CD14-positive monocyte (primary cell): ENCODE results near the gene TRIM27. TPM values are rescaled to one million over a fixed set of nuclear protein-coding genes. Genes with fewer than 3 reads are reported as not detected.

ENCODE experiments used
- DNase-seq, 3 donors: peaks; one replicate each; pipeline ENCODE4 v3.0.0-alpha.2; 2011 to 2022
- H2AFZ ChIP-seq: 2 replicates; pipeline ENCODE4 v1.6.0; 2012; ENCODE audit warnings: mild to moderate bottlenecking, low read depth, low read length, inconsistent platforms; ENCODE audit not compliant: insufficient read depth, poor library complexity, severe bottlenecking
- H3K27ac ChIP-seq, 2 donors: 1 replicate in 1 of 2; 2 replicates in 1 of 2; pipeline ENCODE4 v1.5.1; 2012 to 2013; ENCODE audit warnings: low read length in 2 of 2, control low read depth in 1 of 2, inconsistent platforms in 1 of 2, low read depth in 1 of 2, mild to moderate bottlenecking in 1 of 2
- H3K27me3 ChIP-seq, 2 donors: one replicate each; pipeline versions ENCODE4 v1.6.0 to v1.6.1; 2011 to 2013; ENCODE audit warnings: low read length in 2 of 2; ENCODE audit not compliant: control insufficient read depth in 2 of 2, insufficient read depth in 2 of 2
- H3K36me3 ChIP-seq, 2 donors: replicated peaks in 1 of 2; 1 replicate in 1 of 2; 2 replicates in 1 of 2; pipeline versions ENCODE4 v1.5.1 to v1.6.1; 2012 to 2013; ENCODE audit warnings: low read length in 2 of 2, control low read depth in 1 of 2, inconsistent platforms in 1 of 2, mild to moderate bottlenecking in 1 of 2; ENCODE audit not compliant: insufficient read depth in 2 of 2, control insufficient read depth in 1 of 2
- H3K4me1 ChIP-seq, 2 donors: 1 replicate in 1 of 2; 2 replicates in 1 of 2; pipeline versions ENCODE4 v1.5.1 to v1.6.1; 2012 to 2013; ENCODE audit warnings: low read length in 2 of 2, control low read depth in 1 of 2, inconsistent platforms in 1 of 2, mild to moderate bottlenecking in 1 of 2, moderate library complexity in 1 of 2; ENCODE audit not compliant: insufficient read depth in 2 of 2, control insufficient read depth in 1 of 2
- H3K4me2 ChIP-seq: replicated peaks from 2 replicates; pipeline ENCODE3; 2012; ENCODE audit warnings: low read length, moderate library complexity, mild to moderate bottlenecking; ENCODE audit not compliant: poor library complexity, severe bottlenecking; ENCODE audit errors: extremely low read depth
- H3K4me3 ChIP-seq, 3 experiments: fragments of 200-600 bp in 1 of 3; sonication (generic) in 1 of 3; replicated peaks in 1 of 3; 1 replicate in 2 of 3; 2 replicates in 1 of 3; pipeline ENCODE4 v1.5.1; 2011 to 2013; ENCODE audit warnings: low read length in 3 of 3, mild to moderate bottlenecking in 3 of 3, control low read depth in 2 of 3, low read depth in 2 of 3, inconsistent platforms in 1 of 3, moderate library complexity in 1 of 3
- H3K79me2 ChIP-seq: 2 replicates; pipeline ENCODE4 v1.6.0; 2012; ENCODE audit warnings: mild to moderate bottlenecking, control low read depth, inconsistent platforms, low read length, moderate library complexity; ENCODE audit not compliant: insufficient read depth
- H3K9ac ChIP-seq: 2 replicates; pipeline ENCODE4 v1.6.0; 2017; ENCODE audit warnings: low read length, mild to moderate bottlenecking; ENCODE audit not compliant: insufficient read depth, poor library complexity, severe bottlenecking
- H3K9me3 ChIP-seq, 2 donors: replicated peaks in 1 of 2; 1 replicate in 1 of 2; 2 replicates in 1 of 2; pipeline versions ENCODE4 v1.5.1 to v1.6.1; 2012 to 2013; ENCODE audit warnings: low read length in 2 of 2, control low read depth in 1 of 2; ENCODE audit not compliant: control insufficient read depth in 1 of 2, insufficient read depth in 1 of 2
- H4K20me1 ChIP-seq: 2 replicates; pipeline ENCODE4 v1.6.0; 2012; ENCODE audit warnings: mild to moderate bottlenecking, low read length, control low read depth, moderate library complexity; ENCODE audit not compliant: insufficient read depth
- H3K27ac Mint-ChIP-seq, 7 donors: one replicate each; pipeline ENCODE4 v1.8.0; 2020; ENCODE audit warnings: mild to moderate bottlenecking in 7 of 7, mixed read lengths in 7 of 7, moderate library complexity in 6 of 7, inconsistent platforms in 2 of 7
- H3K27me3 Mint-ChIP-seq, 3 donors: one replicate each; pipeline ENCODE4 v1.8.0; 2021 to 2022; ENCODE audit warnings: low read depth in 3 of 3, mild to moderate bottlenecking in 3 of 3, mixed read lengths in 3 of 3, moderate library complexity in 3 of 3, inconsistent platforms in 1 of 3
- H3K36me3 Mint-ChIP-seq, 2 donors: one replicate each; pipeline ENCODE4 v1.8.0; 2020; ENCODE audit warnings: mixed read lengths in 2 of 2, inconsistent platforms in 1 of 2, mild to moderate bottlenecking in 1 of 2
- H3K4me1 Mint-ChIP-seq: one replicate; pipeline ENCODE4 v1.8.0; 2020; ENCODE audit warnings: mild to moderate bottlenecking, mixed read lengths
- H3K4me3 Mint-ChIP-seq, 2 donors: one replicate each; pipeline ENCODE4 v1.8.0; 2020; ENCODE audit warnings: mild to moderate bottlenecking in 2 of 2, mixed read lengths in 2 of 2, moderate library complexity in 1 of 2
- H3K9me3 Mint-ChIP-seq, 7 donors: one replicate each; pipeline ENCODE4 v1.8.0; 2020 to 2022; ENCODE audit warnings: mixed read lengths in 7 of 7, mild to moderate bottlenecking in 6 of 7, moderate library complexity in 6 of 7, inconsistent platforms in 2 of 7
- WGBS: methylation state at CpG from one replicate; pipeline ENCODE4 v1.1.5; 2013; ENCODE audit warnings: missing lambda C conversion rate; ENCODE audit not compliant: insufficient coverage; 5-methylcytosine and 5-hydroxymethylcytosine counted together
- intact Hi-C, 2 donors: fragments of 100-400 bp; cut with micrococcal nuclease; formaldehyde crosslinking; loops; one replicate each; pipeline versions ENCODE4 v1.15.0 to v1.15.1; 2023
- polyA plus RNA-seq, 3 donors: library from polyadenylated mRNA; depleted of rRNA in 1 of 3; unstranded in 2 of 3; stranded (reverse) in 1 of 3; fragments of 300-500 nt in 2 of 3; fragments of >200 nt in 1 of 3; fragmentation: Illumina TruSeq in 2 of 3; gene quantifications; 1 replicate in 2 of 3; 2 replicates in 1 of 3; pipeline ENCODE4 v1.2.3, GENCODE V29; 2012 to 2021
- TF ChIP-seq, protein P1 (sequence below): fragments of 200-600 bp; IDR thresholded peaks from one replicate; pipeline ENCODE4 v1.8.0; 2022; ENCODE audit warnings: antibody characterized with exemption, mild to moderate bottlenecking

The TRIM27 gene
- polyA plus RNA-seq, 3 donors: 39.2 to 44.0 (median 42.2) TPM

DNA sequence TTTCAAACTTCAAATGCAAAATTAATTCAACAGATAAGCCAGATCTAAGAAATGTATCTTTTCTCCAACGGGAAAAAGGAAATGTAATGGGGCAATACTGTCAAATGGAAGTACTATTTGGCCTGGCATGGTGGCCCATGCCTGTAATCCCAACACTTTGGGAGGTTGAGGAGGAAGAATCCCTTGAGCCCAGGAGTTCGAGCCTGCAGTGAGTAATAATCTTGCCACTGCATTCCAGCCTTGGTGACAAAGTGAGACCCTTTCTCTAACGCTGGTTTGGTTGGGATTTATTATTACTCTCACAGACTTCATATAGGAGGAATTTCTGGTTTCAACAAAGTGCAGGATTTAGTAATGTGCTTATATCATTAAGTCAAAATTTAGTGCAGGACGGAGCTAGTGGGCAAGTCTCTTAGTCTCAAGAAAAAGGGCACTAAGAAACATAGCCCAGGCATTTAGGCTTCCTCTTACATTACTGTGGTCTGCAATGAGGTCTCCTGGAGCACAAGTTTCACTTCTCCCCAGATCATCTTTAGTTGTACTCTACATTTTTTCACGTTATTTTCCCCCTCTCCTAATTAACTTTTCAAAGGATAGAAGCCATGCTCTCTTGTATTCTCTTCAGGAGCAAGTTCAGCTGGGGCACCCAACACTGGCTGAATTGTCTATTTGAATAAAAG, 23.1 kb downstream of the TRIM27 start:
- WGBS: no CpG with 5 or more reads among the region's 5 CpGs
- Mint-ChIP-seq H3K4me1 (peaks cover 39% of the 10 kb centered on the region), H3K36me3 (peaks cover 44 to 52% of the 10 kb centered on the region in 2 donors), H3K4me3 (peak overlapping the region in 1 of 2 donors; percentile 61), H3K9me3 (peaks cover 0 to 4% (median 0%) of the 10 kb centered on the region in 7 donors), H3K27ac (peak overlapping the region in 5 of 7 donors; percentile 64 to 84 (median 77)), H3K27me3 (no peaks in the 10 kb centered on the region)
- Histone ChIP-seq H3K4me3 (peak overlapping the region in 1 of 3 experiments; percentile 9), H3K4me2 (peak overlapping the region; percentile 23), H3K27me3 (no peaks in the 10 kb centered on the region), H2AFZ (no peak overlapping the region), H3K9me3 (no peaks in the 10 kb centered on the region), H4K20me1 (peaks cover 3% of the 10 kb centered on the region), H3K27ac (peak overlapping the region in 1 of 2 donors; percentile 56), H3K36me3 (peaks cover 40 to 47% of the 10 kb centered on the region in 2 donors), H3K79me2 (peaks cover 15% of the 10 kb centered on the region), H3K9ac (no peak overlapping the region), H3K4me1 (peaks cover 34 to 36% of the 10 kb centered on the region in 2 donors)
- intact Hi-C loops: no loop called here
- peak; percentile 10 to 48 (median 35) for DNase-seq
- TF ChIP-seq, protein P1, sequence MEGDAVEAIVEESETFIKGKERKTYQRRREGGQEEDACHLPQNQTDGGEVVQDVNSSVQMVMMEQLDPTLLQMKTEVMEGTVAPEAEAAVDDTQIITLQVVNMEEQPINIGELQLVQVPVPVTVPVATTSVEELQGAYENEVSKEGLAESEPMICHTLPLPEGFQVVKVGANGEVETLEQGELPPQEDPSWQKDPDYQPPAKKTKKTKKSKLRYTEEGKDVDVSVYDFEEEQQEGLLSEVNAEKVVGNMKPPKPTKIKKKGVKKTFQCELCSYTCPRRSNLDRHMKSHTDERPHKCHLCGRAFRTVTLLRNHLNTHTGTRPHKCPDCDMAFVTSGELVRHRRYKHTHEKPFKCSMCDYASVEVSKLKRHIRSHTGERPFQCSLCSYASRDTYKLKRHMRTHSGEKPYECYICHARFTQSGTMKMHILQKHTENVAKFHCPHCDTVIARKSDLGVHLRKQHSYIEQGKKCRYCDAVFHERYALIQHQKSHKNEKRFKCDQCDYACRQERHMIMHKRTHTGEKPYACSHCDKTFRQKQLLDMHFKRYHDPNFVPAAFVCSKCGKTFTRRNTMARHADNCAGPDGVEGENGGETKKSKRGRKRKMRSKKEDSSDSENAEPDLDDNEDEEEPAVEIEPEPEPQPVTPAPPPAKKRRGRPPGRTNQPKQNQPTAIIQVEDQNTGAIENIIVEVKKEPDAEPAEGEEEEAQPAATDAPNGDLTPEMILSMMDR: no peak

DNA sequence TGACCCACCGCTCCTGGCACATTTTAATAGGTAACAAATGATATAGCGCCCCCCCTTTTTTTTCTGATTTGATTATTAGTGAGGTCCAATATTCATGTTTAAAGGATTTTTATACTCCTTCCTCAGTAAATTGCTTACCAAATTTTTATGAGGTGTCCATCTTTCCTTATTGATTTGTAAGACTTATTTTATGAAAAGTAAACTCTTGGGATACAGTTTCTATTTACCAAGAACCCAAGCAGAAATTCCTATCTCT, 25.1 kb downstream of the TRIM27 start:
- WGBS: no CpG with 5 or more reads among the region's 2 CpGs
- intact Hi-C loops: loop anchor here in 1 of 2 donors (5.0 to 10.0 kb wide), 2 partner anchors 44 to 86 kb away; no protein-coding TSS in a partner anchor

More for the DNA sequence above, 25.1 kb downstream of the TRIM27 start:
- H3K27ac ChIP-seq: peak overlapping the region; percentile 78 to 95
- H3K36me3 ChIP-seq: peaks cover 20 to 26% of the 10 kb centered on the region in 2 donors
- TF ChIP-seq, protein P1: no peak
- H3K27ac Mint-ChIP-seq: peak overlapping the region; percentile 89 to 99 (median 93)
- peaks cover 34 to 36% of the 10 kb centered on the region in 2 donors for H3K4me1 ChIP-seq
- no peak for DNase-seq
- H3K36me3 Mint-ChIP-seq: peaks cover 24 to 32% of the 10 kb centered on the region in 2 donors
- H2AFZ ChIP-seq: no peak overlapping the region
- no peaks in the 10 kb centered on the region for H3K27me3 ChIP-seq
- H4K20me1 ChIP-seq: no peaks in the 10 kb centered on the region
- peak overlapping the region in 1 of 3 experiments; percentile 90 for H3K4me3 ChIP-seq
- H3K79me2 ChIP-seq: peaks cover 8% of the 10 kb centered on the region
- peak overlapping the region; percentile 88 for H3K4me2 ChIP-seq
- no peaks in the 10 kb centered on the region for H3K9me3 ChIP-seq
- H3K9me3 Mint-ChIP-seq: peaks cover 0 to 4% (median 2%) of the 10 kb centered on the region in 7 donors
- H3K9ac ChIP-seq: no peak overlapping the region
- peaks cover 39% of the 10 kb centered on the region for H3K4me1 Mint-ChIP-seq
- H3K27me3 Mint-ChIP-seq: no peaks in the 10 kb centered on the region
- H3K4me3 Mint-ChIP-seq: peak overlapping the region; percentile 70 to 77
